ENCODE measurements around the gene CTNNA2.

Gene CTNNA2

GRCh38 chr2:80328159-80328571, 815.3 kb downstream of the CTNNA2 start:
- no peak overlapping the region for H4K8ac ChIP-seq (ENCODE audit: low read depth, low read length)
- DNase-seq (ENCODE audit: low spot score): no peak

GRCh38 chr2:80329491-80329890, 816.6 kb downstream of the CTNNA2 start:
- H3K9me3 ChIP-seq (replicated peaks in 1 of 2; ENCODE audit: control insufficient read depth in 2 of 2, insufficient read depth in 1 of 2, low read depth in 1 of 2, low read length in 2 of 2): no peaks in the 10 kb centered on the region
- WGBS, 2 donors (ENCODE audit: extremely low coverage in 2 of 2, insufficient read length in 2 of 2, insufficient replicate concordance in 1 of 2): no CpG with 5 or more reads among the region's 5 CpGs
- DNase-seq (ENCODE audit: low spot score): no peak

More at GRCh38 chr2:80328159-80328571, 815.3 kb downstream of the CTNNA2 start:
- H3K27me3 ChIP-seq (ENCODE audit: control insufficient read depth in 3 of 3, insufficient read depth in 3 of 3, low read depth in 1 of 3, low read length in 3 of 3): peaks cover 0 to 6% (median 0%) of the 10 kb centered on the region in 3 experiments
- H3K4ac ChIP-seq (ENCODE audit: low read length): no peak overlapping the region
- no peaks in the 10 kb centered on the region for H3K36me3 ChIP-seq (replicated peaks in 1 of 2; ENCODE audit: control insufficient read depth in 2 of 2, insufficient read depth in 2 of 2, low read length in 2 of 2)
- peaks cover 0 to 2% of the 10 kb centered on the region in 2 donors for H3K4me1 ChIP-seq (ENCODE audit: control insufficient read depth in 2 of 2, insufficient read depth in 1 of 2, low read depth in 1 of 2, low read length in 2 of 2)
- H2BK120ac ChIP-seq (ENCODE audit: low read depth, low read length): no peak overlapping the region
- H3K4me3 ChIP-seq (ENCODE audit: low read length in 2 of 2): no peak overlapping the region
- H2AFZ ChIP-seq (ENCODE audit: low read length): no peak overlapping the region
- H3K23ac ChIP-seq (ENCODE audit: low read depth, low read length, poor library complexity): no peak overlapping the region
- no peak overlapping the region for H2AK5ac ChIP-seq (ENCODE audit: low read depth, low read length)
- H2BK5ac ChIP-seq (ENCODE audit: low read length): no peak overlapping the region
- no peak overlapping the region for H3K18ac ChIP-seq (ENCODE audit: low read length)
- no peaks in the 10 kb centered on the region for H3K79me1 ChIP-seq (ENCODE audit: low read depth, low read length)
- H3K9me3 ChIP-seq (replicated peaks in 1 of 2; ENCODE audit: control insufficient read depth in 2 of 2, insufficient read depth in 1 of 2, low read depth in 1 of 2, low read length in 2 of 2): no peaks in the 10 kb centered on the region
- no peak overlapping the region for H2BK12ac ChIP-seq (ENCODE audit: low read length)
- no peak overlapping the region for H3K9ac ChIP-seq (ENCODE audit: low read depth, low read length, poor library complexity)
- H3K14ac ChIP-seq (ENCODE audit: low read length): no peak overlapping the region
- H4K91ac ChIP-seq (ENCODE audit: low read depth, low read length, poor library complexity): no peak overlapping the region
- H3K27ac ChIP-seq (replicated peaks; ENCODE audit: low read length): no peak overlapping the region
- no peak overlapping the region for H2BK15ac ChIP-seq (ENCODE audit: low read length)
- no CpG with 5 or more reads among the region's 1 CpG for WGBS, 2 donors (ENCODE audit: extremely low coverage in 2 of 2, insufficient read length in 2 of 2, insufficient replicate concordance in 1 of 2)
- H3K4me2 ChIP-seq (ENCODE audit: insufficient read depth, low read length, poor library complexity, severe bottlenecking): no peak overlapping the region

GRCh38 chr2:80330527-80331450, 817.9 kb downstream of the CTNNA2 start:
- Histone ChIP-seq H4K91ac (ENCODE audit: low read depth, low read length, poor library complexity) (no peak overlapping the region), H3K9ac (ENCODE audit: low read depth, low read length, poor library complexity) (no peak overlapping the region), H3K27ac (replicated peaks; ENCODE audit: low read length) (no peak overlapping the region), H3K4me1 (ENCODE audit: control insufficient read depth in 2 of 2, insufficient read depth in 1 of 2, low read depth in 1 of 2, low read length in 2 of 2) (peaks cover 0 to 2% of the 10 kb centered on the region in 2 donors), H3K27me3 (ENCODE audit: control insufficient read depth in 3 of 3, insufficient read depth in 3 of 3, low read depth in 1 of 3, low read length in 3 of 3) (no peaks in the 10 kb centered on the region), H3K4ac (ENCODE audit: low read length) (no peak overlapping the region), H3K9me3 (replicated peaks in 1 of 2; ENCODE audit: control insufficient read depth in 2 of 2, insufficient read depth in 1 of 2, low read depth in 1 of 2, low read length in 2 of 2) (no peaks in the 10 kb centered on the region), H2BK5ac (ENCODE audit: low read length) (no peak overlapping the region), H3K14ac (ENCODE audit: low read length) (no peak overlapping the region), H2BK12ac (ENCODE audit: low read length) (no peak overlapping the region), H2AK5ac (ENCODE audit: low read depth, low read length) (no peak overlapping the region), H3K23ac (ENCODE audit: low read depth, low read length, poor library complexity) (no peak overlapping the region), H3K79me1 (ENCODE audit: low read depth, low read length) (no peaks in the 10 kb centered on the region), H2AFZ (ENCODE audit: low read length) (no peak overlapping the region), H2BK120ac (ENCODE audit: low read depth, low read length) (no peak overlapping the region), H3K4me2 (ENCODE audit: insufficient read depth, low read length, poor library complexity, severe bottlenecking) (no peak overlapping the region), H2BK15ac (ENCODE audit: low read length) (no peak overlapping the region), H4K8ac (ENCODE audit: low read depth, low read length) (no peak overlapping the region), H3K36me3 (replicated peaks in 1 of 2; ENCODE audit: control insufficient read depth in 2 of 2, insufficient read depth in 2 of 2, low read length in 2 of 2) (no peaks in the 10 kb centered on the region), H3K18ac (ENCODE audit: low read length) (no peak overlapping the region), H3K4me3 (ENCODE audit: low read length in 2 of 2) (no peak overlapping the region)
- no peak for DNase-seq (ENCODE audit: low spot score)
- WGBS, 2 donors (ENCODE audit: extremely low coverage in 2 of 2, insufficient read length in 2 of 2, insufficient replicate concordance in 1 of 2): no CpG with 5 or more reads among the region's 14 CpGs

More at GRCh38 chr2:80329491-80329890, 816.6 kb downstream of the CTNNA2 start:
- H2BK5ac ChIP-seq (ENCODE audit: low read length): no peak overlapping the region
- H2BK15ac ChIP-seq (ENCODE audit: low read length): no peak overlapping the region
- H2AFZ ChIP-seq (ENCODE audit: low read length): no peak overlapping the region
- H3K9ac ChIP-seq (ENCODE audit: low read depth, low read length, poor library complexity): no peak overlapping the region
- H3K27ac ChIP-seq (replicated peaks; ENCODE audit: low read length): no peak overlapping the region
- H2BK120ac ChIP-seq (ENCODE audit: low read depth, low read length): no peak overlapping the region
- no peak overlapping the region for H2BK12ac ChIP-seq (ENCODE audit: low read length)
- no peak overlapping the region for H3K4me2 ChIP-seq (ENCODE audit: insufficient read depth, low read length, poor library complexity, severe bottlenecking)
- H3K36me3 ChIP-seq (replicated peaks in 1 of 2; ENCODE audit: control insufficient read depth in 2 of 2, insufficient read depth in 2 of 2, low read length in 2 of 2): no peaks in the 10 kb centered on the region
- H3K79me1 ChIP-seq (ENCODE audit: low read depth, low read length): no peaks in the 10 kb centered on the region
- no peak overlapping the region for H4K91ac ChIP-seq (ENCODE audit: low read depth, low read length, poor library complexity)
- H3K4me1 ChIP-seq (ENCODE audit: control insufficient read depth in 2 of 2, insufficient read depth in 1 of 2, low read depth in 1 of 2, low read length in 2 of 2): peaks cover 0 to 2% of the 10 kb centered on the region in 2 donors
- H3K14ac ChIP-seq (ENCODE audit: low read length): no peak overlapping the region
- no peak overlapping the region for H3K18ac ChIP-seq (ENCODE audit: low read length)
- H2AK5ac ChIP-seq (ENCODE audit: low read depth, low read length): no peak overlapping the region
- H3K23ac ChIP-seq (ENCODE audit: low read depth, low read length, poor library complexity): no peak overlapping the region
- peaks cover 0 to 3% (median 0%) of the 10 kb centered on the region in 3 experiments for H3K27me3 ChIP-seq (ENCODE audit: control insufficient read depth in 3 of 3, insufficient read depth in 3 of 3, low read depth in 1 of 3, low read length in 3 of 3)
- H3K4me3 ChIP-seq (ENCODE audit: low read length in 2 of 2): no peak overlapping the region
- H3K4ac ChIP-seq (ENCODE audit: low read length): no peak overlapping the region
- H4K8ac ChIP-seq (ENCODE audit: low read depth, low read length): no peak overlapping the region

GRCh38 chr2:80333886-80334285, 821.0 kb downstream of the CTNNA2 start:
- peak overlapping the region; percentile 62 for H3K18ac ChIP-seq (ENCODE audit: low read length)
- no CpG with 5 or more reads among the region's 5 CpGs for WGBS, 2 donors (ENCODE audit: extremely low coverage in 2 of 2, insufficient read length in 2 of 2, insufficient replicate concordance in 1 of 2)
- H3K27me3 ChIP-seq (ENCODE audit: control insufficient read depth in 3 of 3, insufficient read depth in 3 of 3, low read depth in 1 of 3, low read length in 3 of 3): no peaks in the 10 kb centered on the region
- no peak overlapping the region for H3K4me2 ChIP-seq (ENCODE audit: insufficient read depth, low read length, poor library complexity, severe bottlenecking)
- no peaks in the 10 kb centered on the region for H3K36me3 ChIP-seq (replicated peaks in 1 of 2; ENCODE audit: control insufficient read depth in 2 of 2, insufficient read depth in 2 of 2, low read length in 2 of 2)
- H3K23ac ChIP-seq (ENCODE audit: low read depth, low read length, poor library complexity): no peak overlapping the region
- H3K27ac ChIP-seq (replicated peaks; ENCODE audit: low read length): no peak overlapping the region
- no peak overlapping the region for H2AK5ac ChIP-seq (ENCODE audit: low read depth, low read length)
- no peak overlapping the region for H3K4ac ChIP-seq (ENCODE audit: low read length)
- H3K4me1 ChIP-seq (ENCODE audit: control insufficient read depth in 2 of 2, insufficient read depth in 1 of 2, low read depth in 1 of 2, low read length in 2 of 2): no peaks in the 10 kb centered on the region
- H3K14ac ChIP-seq (ENCODE audit: low read length): no peak overlapping the region
- H3K4me3 ChIP-seq (ENCODE audit: low read length in 2 of 2): no peak overlapping the region
- no peak overlapping the region for H2BK12ac ChIP-seq (ENCODE audit: low read length)
- H3K9ac ChIP-seq (ENCODE audit: low read depth, low read length, poor library complexity): no peak overlapping the region
- DNase-seq (ENCODE audit: low spot score): no peak
- no peak overlapping the region for H2BK120ac ChIP-seq (ENCODE audit: low read depth, low read length)
- H3K9me3 ChIP-seq (replicated peaks in 1 of 2; ENCODE audit: control insufficient read depth in 2 of 2, insufficient read depth in 1 of 2, low read depth in 1 of 2, low read length in 2 of 2): no peaks in the 10 kb centered on the region
- no peak overlapping the region for H2BK15ac ChIP-seq (ENCODE audit: low read length)
- no peak overlapping the region for H4K91ac ChIP-seq (ENCODE audit: low read depth, low read length, poor library complexity)
- H3K79me1 ChIP-seq (ENCODE audit: low read depth, low read length): no peaks in the 10 kb centered on the region
- H2BK5ac ChIP-seq (ENCODE audit: low read length): no peak overlapping the region
- no peak overlapping the region for H2AFZ ChIP-seq (ENCODE audit: low read length)
- no peak overlapping the region for H4K8ac ChIP-seq (ENCODE audit: low read depth, low read length)
